ENCODE results near the gene RGP1.
A peak's percentile ranks its signal among the peaks of the same experiment; 100 is the strongest.

RGP1 gene

GRCh38 chr9:35723426-35723825 lies 25.7 kb upstream of the RGP1 start:
- DNase-seq, result no peak

- no peak for DNase-seq
Measured at GRCh38 chr9:35723908-35724307, 25.2 kb upstream of the RGP1 start.

DNA sequence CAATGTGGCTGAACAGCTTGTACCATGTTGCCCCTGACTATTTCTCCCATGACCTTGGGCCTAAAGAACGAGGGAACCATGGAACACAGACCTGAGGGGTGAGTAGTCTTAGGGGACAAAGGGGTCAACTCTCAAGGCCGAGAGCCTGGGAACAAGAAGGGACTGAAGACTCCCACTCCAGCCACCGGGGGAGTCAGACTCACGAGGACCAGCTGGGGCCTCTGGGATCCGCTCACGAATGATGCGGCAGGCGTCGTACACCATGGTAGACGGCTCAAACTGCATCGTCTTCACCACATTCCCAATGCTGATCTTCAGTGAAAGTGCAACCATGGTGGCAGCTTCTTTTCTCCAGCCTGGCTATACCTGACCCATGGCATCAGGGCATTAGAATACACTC lies 23.7 kb upstream of the RGP1 start:
- DNase-seq, result no peak

- peak in 1 of 5 experiments; percentile 78 for DNase-seq
Measured at GRCh38 chr9:35726931-35727330, 22.2 kb upstream of the RGP1 start.

DNA sequence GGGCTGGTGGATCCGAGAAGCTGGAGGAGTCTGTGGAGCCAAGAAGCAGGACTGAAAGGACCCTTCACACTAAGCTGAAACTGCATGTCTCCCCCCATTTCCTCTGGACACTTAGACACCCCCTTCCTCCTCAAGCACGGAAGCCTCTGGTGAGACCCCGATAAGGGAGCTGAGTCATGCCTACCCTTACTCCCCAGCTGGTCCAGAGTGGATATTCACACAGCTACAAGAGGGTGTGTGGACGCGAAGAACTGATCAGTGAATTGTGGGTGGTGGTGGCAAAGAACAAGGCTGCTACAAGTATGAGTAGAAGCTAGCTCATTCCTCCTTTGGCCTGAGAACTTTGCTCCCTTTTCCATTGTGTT lies 21.4 kb upstream of the RGP1 start:
- peak in 1 of 5 experiments; percentile 24 for DNase-seq

DNA sequence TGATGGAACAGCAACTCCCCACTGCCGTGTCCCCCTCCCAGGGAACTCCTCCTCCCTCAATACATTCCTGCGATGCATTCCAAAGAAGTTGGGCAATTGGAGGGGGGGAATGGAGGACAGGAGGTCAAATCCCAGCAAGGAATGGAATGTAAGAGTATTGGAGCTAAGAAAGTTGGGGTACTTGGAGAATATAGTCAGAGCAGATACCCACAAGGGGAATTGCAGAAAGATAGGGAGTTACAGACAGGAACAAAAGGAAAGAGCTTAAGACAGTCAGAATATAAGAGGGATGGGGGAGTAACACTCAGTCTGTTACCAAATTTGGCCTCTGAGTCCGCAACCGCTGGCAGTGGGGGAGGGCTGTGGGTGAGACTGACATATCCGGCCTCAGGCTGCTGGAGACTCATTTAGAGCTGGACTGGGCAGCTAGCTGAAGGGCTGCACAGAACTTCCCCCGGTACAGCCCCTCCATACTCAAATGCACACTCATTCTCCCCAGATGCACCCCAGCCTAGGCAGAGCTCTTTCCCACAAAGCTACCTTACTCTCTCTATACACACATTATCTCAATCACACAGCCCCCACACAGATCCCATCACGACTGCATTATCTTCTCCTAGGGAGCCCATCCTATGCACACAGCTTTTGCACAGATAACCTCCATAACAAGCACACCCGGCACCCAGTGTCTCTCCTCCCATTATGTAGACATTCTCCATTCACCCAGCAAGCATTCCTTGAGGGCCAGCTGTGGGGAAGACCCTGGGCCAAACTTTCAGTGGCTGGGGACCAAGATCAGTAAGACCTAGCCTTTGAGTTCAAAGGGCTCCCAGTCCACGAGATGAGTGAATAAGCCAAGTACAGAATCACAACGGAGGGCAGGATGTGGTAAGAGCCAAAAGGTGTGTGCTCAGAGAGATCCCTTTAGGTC lies 20.8 kb upstream of the RGP1 start:
- DNase-seq, result peak in 2 of 5 experiments; percentile 40 to 75

- no peak for DNase-seq
Measured at GRCh38 chr9:35729101-35729500, 20.0 kb upstream of the RGP1 start.

DNA sequence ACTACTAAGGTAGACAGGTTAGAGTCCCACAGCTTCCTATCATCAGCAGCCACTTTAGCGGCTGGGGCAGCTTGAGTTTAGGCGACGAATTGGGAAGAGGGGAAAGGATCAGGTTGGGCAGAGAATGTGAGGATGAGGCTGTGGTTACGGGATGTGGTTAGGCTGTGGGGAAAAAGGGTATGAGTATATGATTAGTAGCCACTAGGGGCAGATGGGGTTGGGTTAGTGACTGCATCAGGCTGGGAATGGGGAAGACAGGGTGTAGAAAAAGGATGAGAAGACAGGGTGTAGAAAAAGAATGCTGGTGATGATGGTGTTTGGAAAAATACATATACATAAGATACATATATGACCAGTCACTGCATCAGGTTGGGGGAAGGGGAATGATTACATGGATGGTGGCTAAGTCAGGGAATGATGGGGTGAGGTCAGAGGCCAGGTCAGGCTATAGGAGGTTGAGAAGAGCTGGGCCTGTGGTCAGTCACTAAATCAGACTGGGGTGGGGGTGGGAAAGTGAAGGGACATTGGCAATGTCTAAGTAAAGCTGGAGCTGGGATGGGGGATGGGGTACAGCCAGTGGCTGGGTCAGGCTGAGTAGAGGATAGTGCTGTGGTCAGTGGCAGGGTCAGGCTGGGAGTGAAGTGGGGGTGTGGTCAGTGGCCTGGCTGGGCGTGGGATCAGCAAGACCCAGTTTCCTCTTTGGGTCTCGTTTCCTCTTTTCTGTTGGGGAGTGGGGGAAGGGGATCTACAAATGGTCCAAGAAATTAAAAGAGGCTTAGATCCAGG lies 19.2 kb upstream of the RGP1 start:
- DNase-seq, result peak in 3 of 5 experiments; percentile 17 to 58 (median 36)

- DNase-seq, result no peak
Measured at GRCh38 chr9:35730486-35730854, 18.6 kb upstream of the RGP1 start.

DNA sequence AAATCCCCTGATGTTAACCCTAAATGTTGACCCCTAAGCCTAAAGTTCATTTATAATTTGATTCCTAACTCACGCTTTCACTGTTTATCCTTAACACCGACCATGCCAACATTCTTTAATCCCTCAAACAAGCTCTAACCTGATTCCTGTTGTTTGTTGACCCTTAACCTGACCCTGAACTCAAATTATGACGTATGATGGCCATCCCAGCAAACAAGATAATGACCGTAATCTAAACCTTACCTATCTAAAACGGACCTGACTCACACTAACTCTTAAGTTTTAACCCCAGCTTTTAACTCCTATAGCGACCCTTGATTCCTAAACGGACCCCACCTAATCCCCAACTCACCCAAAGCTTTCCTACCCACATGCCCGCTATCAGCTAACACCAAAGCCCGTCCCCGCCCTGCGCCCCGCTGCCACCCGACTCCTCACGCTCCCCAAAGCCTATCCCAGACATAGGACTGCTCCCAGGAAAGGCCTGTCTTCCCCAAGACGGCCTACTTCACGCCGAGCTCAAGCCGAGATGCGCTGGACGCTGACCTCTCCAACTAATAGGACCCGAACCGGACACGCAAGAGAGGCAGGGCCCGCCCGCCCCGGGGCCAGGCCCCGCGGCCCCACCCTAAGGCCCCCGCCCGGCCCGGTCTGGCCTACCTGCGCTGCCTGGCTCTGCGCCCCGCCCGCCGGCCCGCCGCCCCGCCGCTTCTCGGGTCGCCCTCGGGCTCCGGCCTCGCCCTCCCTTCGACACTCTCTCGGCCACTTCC lies 17.5 kb upstream of the RGP1 start:
- no peak for DNase-seq

- peak; percentile 86 to 98 (median 96) for DNase-seq
Measured at GRCh38 chr9:35732185-35732799, 16.8 kb upstream of the RGP1 start, which contains the start of the genes CREB3 and TLN1. CREB3 (plus strand) TSS chr9:35732666; CDS start chr9:35732773, 107 bp downstream. TLN1 (minus strand) TSS chr9:35732195; CDS start chr9:35725694, 6,501 bp downstream.

DNA sequence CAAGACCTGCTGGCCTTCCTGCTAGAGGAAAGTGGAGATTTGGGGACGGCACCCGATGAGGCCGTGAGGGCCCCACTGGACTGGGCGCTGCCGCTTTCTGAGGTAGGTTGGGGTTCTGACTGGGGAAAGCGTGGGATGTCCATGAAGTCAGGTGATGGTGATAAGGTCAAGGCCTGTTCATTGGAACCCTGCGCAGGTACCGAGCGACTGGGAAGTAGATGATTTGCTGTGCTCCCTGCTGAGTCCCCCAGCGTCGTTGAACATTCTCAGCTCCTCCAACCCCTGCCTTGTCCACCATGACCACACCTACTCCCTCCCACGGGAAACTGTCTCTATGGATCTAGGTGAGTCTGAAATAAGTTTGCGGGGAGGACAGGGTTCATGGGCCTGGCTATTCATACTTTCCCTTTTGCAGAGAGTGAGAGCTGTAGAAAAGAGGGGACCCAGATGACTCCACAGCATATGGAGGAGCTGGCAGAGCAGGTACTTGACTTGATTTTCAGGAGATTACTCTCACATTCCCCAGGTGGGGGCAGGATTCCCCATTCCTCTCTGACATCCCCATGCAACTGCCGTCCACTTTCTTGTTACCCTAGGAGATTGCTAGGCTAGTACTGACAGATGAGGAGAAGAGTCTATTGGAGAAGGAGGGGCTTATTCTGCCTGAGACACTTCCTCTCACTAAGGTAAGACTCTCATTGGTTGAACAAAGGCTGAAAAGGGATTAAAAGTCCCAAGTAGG lies 16.1 kb upstream of the RGP1 start:
- peak in 1 of 5 experiments; percentile 50 for DNase-seq

GRCh38 chr9:35734096-35734495 lies 15.0 kb upstream of the RGP1 start:
- no peak for DNase-seq

GRCh38 chr9:35736201-35736633 lies 12.9 kb upstream of the RGP1 start:
- DNase-seq, result peak in 4 of 5 experiments; percentile 47 to 80 (median 52)

DNA sequence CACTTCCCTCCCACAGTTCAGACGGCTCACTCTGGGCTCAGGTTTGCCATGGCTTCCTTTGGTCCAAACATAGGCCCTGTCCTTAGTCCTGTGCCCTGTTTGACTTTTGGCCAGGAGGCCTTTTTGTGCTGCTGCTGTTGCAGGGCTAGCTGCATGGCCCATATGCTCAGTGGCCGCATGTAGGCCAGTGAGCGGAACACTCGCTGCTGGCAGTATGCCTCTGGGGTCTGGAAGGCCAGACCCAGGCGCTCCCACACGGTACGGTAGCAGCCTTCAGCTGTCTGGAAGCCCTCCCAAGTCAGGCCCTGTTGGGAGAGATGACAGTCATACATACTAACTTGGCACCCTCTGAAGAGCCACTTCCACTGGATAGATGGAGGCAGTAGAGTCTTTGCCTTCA lies 11.9 kb upstream of the RGP1 start:
- DNase-seq, result no peak

DNA sequence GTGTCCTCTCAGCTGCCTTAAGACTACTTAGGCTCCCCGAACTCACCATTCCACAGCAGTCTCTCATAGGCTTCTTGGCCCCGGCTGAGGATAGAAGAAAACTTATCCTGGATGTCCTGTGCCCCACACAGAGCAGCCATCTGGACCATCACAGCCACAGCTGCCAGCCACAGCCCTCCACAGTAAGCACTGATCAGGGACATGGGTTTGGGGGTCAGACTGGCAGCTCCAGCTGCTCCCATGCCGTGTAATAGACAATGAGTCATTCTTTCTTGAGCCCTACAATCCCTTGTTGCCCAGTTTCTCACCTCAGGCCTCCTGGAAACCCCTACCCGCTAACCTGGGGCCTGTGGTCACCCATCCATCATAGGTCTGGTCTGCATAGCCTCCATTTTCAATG lies 10.9 kb upstream of the RGP1 start:
- no peak for DNase-seq

DNA sequence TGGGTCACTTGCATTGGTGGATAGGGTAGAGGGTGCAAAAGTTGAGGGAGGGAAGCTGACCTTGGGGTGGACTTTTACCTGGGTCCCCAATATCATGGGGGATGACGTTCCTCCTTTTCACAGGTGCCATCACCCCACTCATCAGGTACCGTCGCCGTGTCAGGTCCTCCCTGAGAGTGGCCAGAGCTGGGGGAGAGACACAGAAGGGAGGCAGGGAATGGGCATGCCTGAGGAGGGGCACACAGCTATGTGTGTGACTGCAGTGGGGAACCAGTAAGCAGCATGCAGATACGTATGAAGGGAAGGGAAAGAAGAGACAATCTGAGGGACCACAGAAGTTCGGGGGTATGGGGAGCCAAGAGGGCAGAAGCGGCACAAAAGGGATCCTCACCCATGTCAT lies 10.2 kb upstream of the RGP1 start:
- DNase-seq, result no peak

DNA sequence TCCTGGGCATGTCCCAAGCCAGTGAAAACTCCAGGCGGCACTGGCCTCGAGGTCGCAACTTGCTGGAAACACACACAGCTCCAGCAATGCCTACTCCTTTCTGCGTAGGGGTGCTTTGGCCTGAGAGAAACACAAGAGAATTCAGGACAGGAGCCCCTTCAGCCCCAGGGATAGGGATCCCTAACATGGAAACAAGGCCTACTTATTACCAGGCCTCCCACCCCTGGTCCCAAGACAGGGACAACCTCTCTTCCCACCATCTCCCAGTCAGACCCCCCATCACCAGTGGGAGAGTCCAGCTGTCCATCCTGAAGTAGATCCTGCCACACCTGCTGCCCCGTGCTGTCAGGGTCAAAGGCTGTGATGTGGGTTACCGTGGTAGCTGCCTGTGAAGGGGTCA lies 8.8 kb upstream of the RGP1 start:
- no peak for DNase-seq

- DNase-seq, result peak in 1 of 5 experiments; percentile 60
Measured at GRCh38 chr9:35741740-35742139, 7.3 kb upstream of the RGP1 start.

- DNase-seq, result no peak
Measured at GRCh38 chr9:35743452-35743851, 5.6 kb upstream of the RGP1 start.

- no peak for DNase-seq
Measured at GRCh38 chr9:35743880-35744518, 5.1 kb upstream of the RGP1 start.

Measured in T-helper 2 cell (primary cell).